GM12801 (cell line): ENCODE measurements around the gene RCOR2.

ENCODE experiments used
- CTCF ChIP-seq: IDR thresholded peaks from one replicate; pipeline ENCODE4 v1.5.1; 2011; ENCODE audit warnings: control low read depth; ENCODE audit not compliant: insufficient read length; ENCODE audit errors: extremely low read depth

RCOR2 gene

GRCh38 chr11:63916837-63917691 lies at the start of gene RCOR2:
Gene RCOR2 (minus strand): TSS chr11:63917164. CDS start chr11:63916456, 708 bp downstream.
- TF ChIP-seq CTCF: no peak

- TF ChIP-seq CTCF: no peak
Observed at GRCh38 chr11:63966444-63966843, 49.5 kb upstream of the RCOR2 start.

- no peak for TF ChIP-seq CTCF
Observed at GRCh38 chr11:63961608-63962412, 44.8 kb upstream of the RCOR2 start.

- TF ChIP-seq CTCF: no peak
Observed at GRCh38 chr11:63958008-63958407, 41.0 kb upstream of the RCOR2 start.

GRCh38 chr11:63952570-63952969 lies 35.6 kb upstream of the RCOR2 start:
- no peak for TF ChIP-seq CTCF

- TF ChIP-seq CTCF: no peak
Observed at GRCh38 chr11:63951779-63952536, 35.0 kb upstream of the RCOR2 start.
